Testis (tissue), 3 donors: ENCODE measurements around the gene IDI2. TPM values are rescaled to one million over a fixed set of nuclear protein-coding genes. Genes with fewer than 3 reads are reported as not detected.
A peak's percentile ranks its signal among the peaks of the same experiment; 100 is the strongest.

Experiments
- DNase-seq: peaks from one replicate; pipeline ENCODE4 v3.0.0-alpha.2; 2019
- H3K27ac ChIP-seq, 2 donors: fragments of 200-600 bp; sonication (generic); one replicate each; pipeline ENCODE4 v1.5.1; 2019
- H3K27me3 ChIP-seq: fragments of 200-600 bp; sonication (generic); one replicate; pipeline ENCODE4 v1.5.1; 2019
- H3K36me3 ChIP-seq: fragments of 200-600 bp; sonication (generic); one replicate; pipeline ENCODE4 v1.5.1; 2017; ENCODE audit warnings: low read depth; ENCODE audit errors: missing control alignments
- H3K4me1 ChIP-seq: fragments of 200-600 bp; sonication (generic); one replicate; pipeline ENCODE4 v1.5.1; 2019
- H3K4me3 ChIP-seq, 2 donors: fragments of 200-600 bp; sonication (generic); one replicate each; pipeline ENCODE4 v1.5.1; 2017 to 2019
- H3K9me3 ChIP-seq: fragments of 200-600 bp; sonication (generic); one replicate; pipeline ENCODE4 v1.5.1; 2017
- POLR2A ChIP-seq: fragments of 450-650 bp; IDR thresholded peaks from one replicate; pipeline ENCODE4 v1.6.1; 2017; ENCODE audit warnings: antibody characterized with exemption, mild to moderate bottlenecking, moderate library complexity
- WGBS, 2 donors: methylation state at CpG; one replicate each; pipeline ENCODE4 v1.1.5; 2018; 5-methylcytosine and 5-hydroxymethylcytosine counted together
- intact Hi-C: fragments of 100-400 bp; cut with DNase I; formaldehyde crosslinking; loops from one replicate; pipeline ENCODE4 v1.15.1; 2023; ENCODE audit warnings: low total_unique reads
- polyA plus RNA-seq: library from polyadenylated mRNA; stranded (reverse); fragments of 350-450 nt; fragmentation: Illumina TruSeq; extraction: RNeasy Lipid Tissue Mini Kit (QIAGEN cat#74804); gene quantifications from one replicate; pipeline ENCODE4 v1.2.3, GENCODE V29; 2014; ENCODE audit warnings: low read depth, low replicate concordance; ENCODE audit not compliant: insufficient read depth
- total RNA-seq, 2 donors: library from RNA; depleted of rRNA; stranded (reverse); fragments of >200 nt; gene quantifications; one replicate each; pipeline ENCODE4 v1.2.3, GENCODE V29; 2016
- TF ChIP-seq, protein P1 (sequence below), 3 experiments: fragments of 450-650 bp in 2 of 3; fragments of 200-600 bp in 1 of 3; sonication (generic) in 1 of 3; IDR thresholded peaks; one replicate each; pipeline ENCODE4 v1.5.1; 2016 to 2019; ENCODE audit warnings: antibody characterized with exemption in 3 of 3, mild to moderate bottlenecking in 2 of 3, moderate library complexity in 1 of 3

The IDI2 gene
- total and polyA plus RNA-seq, 3 donors from 2014 or later: 0.79 to 1.1 TPM; not detected in 1

DNA sequence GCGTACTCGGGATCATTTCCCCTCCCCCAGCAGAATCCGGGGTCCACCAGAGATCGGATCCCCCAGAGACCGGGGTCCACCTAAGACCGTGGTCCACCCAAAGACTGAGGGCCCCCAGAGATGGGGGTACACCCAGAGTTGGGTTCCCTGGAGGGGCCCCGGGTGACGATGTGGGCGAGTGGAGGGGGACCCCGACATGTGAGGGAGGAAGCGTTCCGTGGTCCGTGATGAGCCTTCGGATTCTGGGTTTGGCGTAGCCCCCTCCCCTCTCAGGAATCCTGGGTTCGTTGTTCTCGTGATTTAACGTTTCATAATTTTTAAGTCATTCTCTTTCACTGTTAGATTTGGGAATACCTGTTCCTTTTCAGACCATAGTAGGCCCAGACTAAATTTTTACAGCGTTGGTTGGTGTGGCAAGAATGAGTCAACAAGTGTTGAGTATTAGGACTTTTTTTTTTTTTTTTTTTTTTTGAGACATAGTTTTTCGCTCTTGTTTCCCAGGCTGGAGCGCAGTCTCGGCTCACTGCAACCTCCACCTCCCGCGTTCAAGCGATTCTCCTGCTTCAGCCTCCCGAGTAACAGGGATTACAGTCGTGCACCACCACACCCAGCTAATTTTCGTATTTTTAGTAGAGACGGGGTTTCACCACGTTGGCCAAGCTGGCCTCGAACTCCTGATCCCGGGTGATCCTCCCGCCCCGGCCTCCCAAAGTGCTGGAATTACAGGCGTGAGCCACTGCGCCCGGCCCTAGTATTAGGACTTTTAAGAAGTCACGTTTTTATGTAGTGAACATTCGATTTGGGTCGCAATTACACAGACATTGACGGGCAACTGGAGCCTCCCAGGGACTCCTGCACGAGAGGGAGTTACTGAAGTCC lies 36.8 kb downstream of the IDI2 start:
- H3K27ac ChIP-seq: peak overlapping the region; percentile 87 to 92
- H3K9me3 ChIP-seq: no peaks in the 10 kb centered on the region
- intact Hi-C loops: loop anchor here (5.0 kb wide), 1 partner anchor 57 kb away; the partner anchor contains the start of gene LARP4B
- DNase-seq: no peak
- TF ChIP-seq, protein P1, sequence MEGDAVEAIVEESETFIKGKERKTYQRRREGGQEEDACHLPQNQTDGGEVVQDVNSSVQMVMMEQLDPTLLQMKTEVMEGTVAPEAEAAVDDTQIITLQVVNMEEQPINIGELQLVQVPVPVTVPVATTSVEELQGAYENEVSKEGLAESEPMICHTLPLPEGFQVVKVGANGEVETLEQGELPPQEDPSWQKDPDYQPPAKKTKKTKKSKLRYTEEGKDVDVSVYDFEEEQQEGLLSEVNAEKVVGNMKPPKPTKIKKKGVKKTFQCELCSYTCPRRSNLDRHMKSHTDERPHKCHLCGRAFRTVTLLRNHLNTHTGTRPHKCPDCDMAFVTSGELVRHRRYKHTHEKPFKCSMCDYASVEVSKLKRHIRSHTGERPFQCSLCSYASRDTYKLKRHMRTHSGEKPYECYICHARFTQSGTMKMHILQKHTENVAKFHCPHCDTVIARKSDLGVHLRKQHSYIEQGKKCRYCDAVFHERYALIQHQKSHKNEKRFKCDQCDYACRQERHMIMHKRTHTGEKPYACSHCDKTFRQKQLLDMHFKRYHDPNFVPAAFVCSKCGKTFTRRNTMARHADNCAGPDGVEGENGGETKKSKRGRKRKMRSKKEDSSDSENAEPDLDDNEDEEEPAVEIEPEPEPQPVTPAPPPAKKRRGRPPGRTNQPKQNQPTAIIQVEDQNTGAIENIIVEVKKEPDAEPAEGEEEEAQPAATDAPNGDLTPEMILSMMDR (IDR thresholded peaks at IDR 0.05): no peak
- no peak for TF ChIP-seq POLR2A
- H3K4me1 ChIP-seq: peaks cover 7% of the 10 kb centered on the region
- H3K4me3 ChIP-seq: peak overlapping the region; percentile 95 to 96
- WGBS, 2 donors: 22 to 31% methylated on average over 35 to 42 of the region's 42 CpGs
- no peaks in the 10 kb centered on the region for H3K36me3 ChIP-seq
- no peaks in the 10 kb centered on the region for H3K27me3 ChIP-seq

DNA sequence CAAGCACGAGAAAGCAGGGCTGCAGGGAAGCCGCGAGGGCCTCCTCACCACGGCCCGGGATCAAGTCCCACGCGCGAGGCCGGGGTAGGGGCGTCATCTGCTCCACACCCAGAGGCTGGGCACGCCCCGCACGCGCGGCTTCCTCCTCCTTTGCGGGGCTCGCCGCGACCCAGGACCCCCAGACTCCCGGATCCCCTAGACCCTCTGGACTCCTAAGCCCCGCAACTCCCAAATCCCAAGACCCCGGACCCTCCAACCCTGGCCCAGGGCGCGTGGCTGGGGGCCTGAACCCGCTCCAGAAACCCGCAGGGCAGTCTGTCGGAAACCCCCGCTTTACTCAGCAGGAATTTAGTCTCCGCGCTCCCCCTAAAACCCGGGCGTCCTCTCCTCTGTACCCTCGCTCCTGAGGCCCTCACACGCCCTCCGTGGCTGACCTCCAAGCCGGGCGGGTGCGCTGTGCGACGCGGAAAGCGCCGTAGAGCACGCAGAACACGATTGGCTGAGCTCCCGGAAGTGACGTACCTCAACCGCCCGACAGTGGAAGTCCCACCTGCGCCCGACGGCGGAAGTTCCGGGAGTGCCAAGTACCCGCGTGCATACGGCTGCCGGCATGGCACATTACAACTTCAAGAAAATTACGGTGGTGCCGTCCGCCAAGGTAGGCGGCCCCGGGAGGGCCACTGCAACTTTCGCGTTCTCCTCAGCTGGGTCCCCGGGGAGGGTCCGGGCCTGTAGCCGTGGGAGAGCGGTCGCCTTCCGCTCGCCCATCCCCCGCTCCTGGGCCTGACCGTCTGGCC lies 37.6 kb downstream of the IDI2 start, which contains the start of gene GTPBP4:
GTPBP4 (plus strand) TSS at position 565 of the 797 bp plus-strand sequence; CDS start at position 611, 46 bp downstream.
- Histone ChIP-seq H3K9me3 (no peaks in the 10 kb centered on the region), H3K36me3 (no peaks in the 10 kb centered on the region), H3K4me3 (peak within 1 kb of the TSS; percentile 95 to 96), H3K27ac (peak within 1 kb of the TSS; percentile 87 to 92), H3K27me3 (no peaks in the 10 kb centered on the region), H3K4me1 (peaks cover 7% of the 10 kb centered on the region)
- intact Hi-C loops: loop anchor here (5.0 kb wide), 1 partner anchor 56 kb away; the partner anchor contains the start of gene LARP4B
- 0 to 1% methylated on average over 23 to 72 of the region's 74 CpGs for WGBS, 2 donors
- no peak for TF ChIP-seq POLR2A
- TF ChIP-seq, protein P1 (IDR thresholded peaks at IDR 0.05): peak in 1 of 3 experiments; percentile 24
- peak; percentile 100 for DNase-seq

DNA sequence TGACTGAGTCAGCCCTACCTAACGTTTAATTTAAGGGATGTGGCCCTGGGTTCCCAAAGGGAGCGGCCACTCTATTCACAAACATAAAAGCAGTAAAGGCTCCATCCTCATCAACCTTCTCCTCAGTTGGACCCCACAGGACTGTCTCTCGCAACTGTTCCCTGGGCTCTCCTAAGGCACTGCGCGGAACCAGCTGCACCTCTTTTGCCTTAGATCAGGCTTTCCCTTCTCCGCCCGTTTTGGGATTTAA lies 38.1 kb downstream of the IDI2 start:
- H3K9me3 ChIP-seq: no peaks in the 10 kb centered on the region
- WGBS, 2 donors: 3 to 4% methylated on average over 7 of the region's 7 CpGs
- no peaks in the 10 kb centered on the region for H3K27me3 ChIP-seq
- peaks cover 7% of the 10 kb centered on the region for H3K4me1 ChIP-seq
- H3K27ac ChIP-seq: peak overlapping the region; percentile 87 to 92
- peak overlapping the region; percentile 95 to 96 for H3K4me3 ChIP-seq
- intact Hi-C loops: loop anchor here (5.0 kb wide), 1 partner anchor 55 kb away; the partner anchor contains the start of gene LARP4B
- no peak for DNase-seq
- no peaks in the 10 kb centered on the region for H3K36me3 ChIP-seq
- TF ChIP-seq, protein P1 (IDR thresholded peaks at IDR 0.05): no peak
- no peak for TF ChIP-seq POLR2A

DNA sequence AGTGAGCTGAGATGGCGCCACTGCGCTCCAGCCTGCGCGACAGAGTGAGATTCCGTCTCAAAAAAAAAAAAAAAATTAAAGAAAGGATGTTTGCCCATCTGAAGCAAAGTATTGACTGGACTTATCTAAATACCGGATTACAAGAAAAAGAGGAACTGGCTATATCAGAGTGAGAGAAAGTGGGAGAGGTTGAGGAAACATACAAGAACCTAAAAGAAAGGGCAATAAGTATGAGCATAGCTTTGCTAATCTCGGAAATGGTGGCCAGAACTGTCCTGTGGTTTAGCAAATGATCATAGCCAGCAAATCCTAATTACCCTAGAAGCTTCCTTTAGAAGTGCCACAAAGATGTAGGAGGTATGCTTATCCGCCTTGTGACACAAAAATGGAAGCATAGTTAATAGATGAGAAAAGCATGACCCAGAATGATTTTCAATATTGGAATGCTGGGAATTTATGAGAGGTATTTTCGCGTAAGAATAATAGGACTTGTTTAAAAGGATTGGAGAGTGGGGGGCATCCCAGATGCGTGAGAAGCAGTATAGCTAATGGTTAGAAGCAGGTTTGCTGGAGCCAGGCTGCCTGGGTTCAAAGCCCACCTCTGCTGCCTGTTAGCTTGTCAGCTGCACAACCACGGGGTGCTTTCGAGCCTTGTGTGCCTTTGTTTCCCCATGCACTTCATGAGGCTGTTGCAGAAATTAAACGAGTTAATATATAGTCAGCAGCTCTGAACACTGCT lies 38.6 kb downstream of the IDI2 start:
- TF ChIP-seq, protein P1 (IDR thresholded peaks at IDR 0.05): no peak
- intact Hi-C loops: loop anchor here (5.0 kb wide), 1 partner anchor 55 kb away; the partner anchor contains the start of gene LARP4B
- WGBS, 2 donors: 56 to 64% methylated on average over 14 of the region's 14 CpGs
- Histone ChIP-seq H3K36me3 (no peaks in the 10 kb centered on the region), H3K4me3 (peak overlapping the region; percentile 95 to 96), H3K4me1 (peaks cover 7% of the 10 kb centered on the region), H3K27me3 (no peaks in the 10 kb centered on the region), H3K9me3 (no peaks in the 10 kb centered on the region), H3K27ac (peak overlapping the region in 1 of 2 donors; percentile 87)
- DNase-seq: no peak
